ENCODE results near the gene PLXNA4. TPM values are rescaled to one million over a fixed set of nuclear protein-coding genes. Genes with fewer than 3 reads are reported as not detected.
"Not testable (repeated sequence)": the region's sequence is repeated elsewhere in the genome, so short reads cannot be mapped to it uniquely, and the experiment has no call there.

The PLXNA4 gene
- polyA plus RNA-seq, 3 donors from 2014 or later: 0.53 to 1.3 (median 0.56) TPM

DNA sequence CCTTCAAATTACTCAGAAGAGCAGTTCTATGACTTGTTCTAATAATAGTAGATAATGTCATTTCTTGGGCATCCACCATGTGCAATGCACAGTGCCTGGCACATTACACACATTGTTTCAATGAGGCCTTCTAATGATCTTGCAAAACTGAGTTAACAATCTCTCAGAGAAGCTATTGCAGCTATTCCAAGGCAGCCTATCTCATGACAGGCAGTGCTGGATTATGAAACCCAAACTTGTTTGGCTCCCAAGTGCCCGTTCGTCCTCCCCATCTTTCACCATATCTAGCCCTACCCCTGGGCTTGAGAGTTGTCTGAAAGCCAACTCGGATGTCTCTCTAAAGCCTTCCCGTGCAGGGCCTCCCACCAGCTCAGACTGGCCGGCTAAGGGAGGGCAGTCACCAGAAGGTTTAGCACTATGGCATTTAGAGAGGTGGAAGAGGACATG lies 405.1 kb downstream of the PLXNA4 start:
- Mint-ChIP-seq H3K27me3 (ENCODE audit: low read depth in 3 of 3) (peaks cover 0 to 2% (median 1%) of the 10 kb centered on the region in 3 donors), H3K4me1 (no peaks in the 10 kb centered on the region), H3K9me3 (no peaks in the 10 kb centered on the region), H3K36me3 (peaks cover 0 to 8% (median 0%) of the 10 kb centered on the region in 3 donors), H3K4me3 (no peak overlapping the region), H3K27ac (no peak overlapping the region)
- no peak for DNase-seq

DNA sequence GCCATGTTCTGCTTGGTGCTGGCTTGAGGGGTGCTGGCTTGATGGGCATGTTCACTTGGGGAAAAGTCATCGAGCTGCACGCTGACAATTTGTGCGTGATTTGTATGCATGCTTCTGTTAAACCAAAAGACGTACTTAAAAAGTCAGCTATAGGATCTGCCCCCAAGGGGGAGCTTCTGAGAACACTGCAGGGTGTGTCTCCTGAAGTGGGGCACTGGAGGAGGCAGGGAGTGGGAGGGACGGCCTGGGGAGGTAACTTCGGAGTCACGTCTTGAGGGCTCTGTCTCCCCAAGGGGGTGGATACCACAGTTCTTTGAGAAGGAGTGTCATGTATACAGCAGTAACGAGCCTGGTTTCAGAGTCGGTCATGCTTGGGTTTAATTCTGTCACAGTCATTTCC lies 406.5 kb downstream of the PLXNA4 start:
- no peak for DNase-seq
- Mint-ChIP-seq H3K27ac (no peak overlapping the region), H3K4me3 (no peak overlapping the region), H3K4me1 (no peaks in the 10 kb centered on the region), H3K9me3 (no peaks in the 10 kb centered on the region), H3K27me3 (ENCODE audit: low read depth in 3 of 3) (peaks cover 0 to 2% (median 1%) of the 10 kb centered on the region in 3 donors), H3K36me3 (peaks cover 0 to 4% (median 0%) of the 10 kb centered on the region in 3 donors)

DNA sequence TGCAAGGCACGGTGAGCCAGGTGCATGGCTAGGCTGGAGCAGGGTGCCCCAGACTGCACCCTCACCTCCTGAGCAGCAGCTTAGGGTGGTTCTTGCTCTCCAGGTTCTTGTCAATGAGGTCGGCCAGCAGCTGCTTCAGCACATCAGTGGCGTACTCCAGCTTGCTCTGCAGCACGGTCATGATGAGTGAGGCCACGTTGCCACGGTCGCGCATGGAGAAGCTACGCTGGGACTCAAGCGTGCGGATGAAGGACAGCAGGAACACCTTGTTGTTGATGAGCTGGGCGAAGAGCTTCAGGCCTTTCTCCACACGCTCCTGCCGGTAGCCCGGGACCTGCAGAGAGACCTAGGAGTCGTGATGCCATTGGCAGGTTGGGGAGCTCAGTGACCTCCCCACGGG lies 408.0 kb downstream of the PLXNA4 start:
- no peak for DNase-seq
- Mint-ChIP-seq H3K27ac (no peak overlapping the region), H3K4me3 (no peak overlapping the region), H3K9me3 (no peaks in the 10 kb centered on the region), H3K4me1 (no peaks in the 10 kb centered on the region), H3K36me3 (peaks cover 0 to 4% (median 0%) of the 10 kb centered on the region in 3 donors), H3K27me3 (ENCODE audit: low read depth in 3 of 3) (peaks cover 1 to 2% (median 2%) of the 10 kb centered on the region in 3 donors)

DNA sequence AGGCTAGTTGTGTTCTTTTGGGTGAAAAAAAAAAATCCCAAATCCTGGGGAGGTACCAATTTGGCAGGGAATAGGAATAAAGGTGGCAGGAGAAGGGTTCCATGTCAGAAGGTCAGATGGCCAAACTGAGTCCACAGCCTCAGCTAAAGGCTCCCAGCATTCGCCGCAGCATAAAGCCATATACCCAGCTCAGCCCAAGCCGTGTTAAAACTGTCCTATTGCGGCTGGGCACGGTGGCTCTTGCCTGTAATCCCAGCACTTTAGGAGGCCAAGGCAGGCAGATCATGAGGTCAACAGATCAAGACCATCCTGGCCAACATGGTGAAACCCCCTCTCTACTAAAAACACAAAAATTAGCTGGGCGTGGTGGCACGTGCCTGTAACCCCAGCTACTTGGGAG lies 410.6 kb downstream of the PLXNA4 start:
- not testable (repeated sequence) for H3K27me3 Mint-ChIP-seq (ENCODE audit: low read depth in 3 of 3); H3K4me1 Mint-ChIP-seq; DNase-seq; H3K9me3 Mint-ChIP-seq; H3K4me3 Mint-ChIP-seq; H3K27ac Mint-ChIP-seq; H3K36me3 Mint-ChIP-seq

DNA sequence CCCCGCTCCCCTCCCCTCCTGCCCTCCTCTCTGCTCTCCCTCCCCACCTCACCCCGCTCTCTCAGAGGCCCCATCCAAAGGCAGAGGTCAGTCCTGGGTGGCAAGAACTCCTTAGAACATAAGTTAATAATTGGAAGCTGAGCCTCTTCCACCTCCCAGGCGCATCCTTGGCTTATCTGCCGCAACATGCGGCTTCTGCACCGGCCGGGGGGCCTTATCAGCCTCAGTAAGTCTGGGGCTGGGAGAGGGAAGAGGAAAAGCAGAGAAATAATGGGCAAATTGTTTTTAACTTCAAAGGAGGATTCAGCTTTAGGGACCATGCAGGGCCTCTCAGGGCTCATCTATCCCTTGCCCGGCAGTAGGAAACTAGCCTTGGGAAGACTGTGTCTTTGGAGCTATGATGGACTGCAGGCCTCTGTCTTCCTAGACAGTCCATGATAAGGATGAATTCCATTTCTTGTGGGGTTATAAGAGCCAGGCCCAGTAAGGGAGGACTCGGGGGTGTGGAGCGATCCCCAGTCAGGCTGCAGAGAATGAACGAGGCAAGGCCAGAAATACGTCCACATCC lies 411.6 kb downstream of the PLXNA4 start:
- Mint-ChIP-seq H3K27me3 (ENCODE audit: low read depth in 3 of 3) (peaks cover 0 to 2% (median 2%) of the 10 kb centered on the region in 3 donors), H3K27ac (no peak overlapping the region), H3K4me3 (no peak overlapping the region), H3K9me3 (no peaks in the 10 kb centered on the region), H3K36me3 (peaks cover 0 to 7% (median 7%) of the 10 kb centered on the region in 3 donors), H3K4me1 (no peaks in the 10 kb centered on the region)
- no peak for DNase-seq

DNA sequence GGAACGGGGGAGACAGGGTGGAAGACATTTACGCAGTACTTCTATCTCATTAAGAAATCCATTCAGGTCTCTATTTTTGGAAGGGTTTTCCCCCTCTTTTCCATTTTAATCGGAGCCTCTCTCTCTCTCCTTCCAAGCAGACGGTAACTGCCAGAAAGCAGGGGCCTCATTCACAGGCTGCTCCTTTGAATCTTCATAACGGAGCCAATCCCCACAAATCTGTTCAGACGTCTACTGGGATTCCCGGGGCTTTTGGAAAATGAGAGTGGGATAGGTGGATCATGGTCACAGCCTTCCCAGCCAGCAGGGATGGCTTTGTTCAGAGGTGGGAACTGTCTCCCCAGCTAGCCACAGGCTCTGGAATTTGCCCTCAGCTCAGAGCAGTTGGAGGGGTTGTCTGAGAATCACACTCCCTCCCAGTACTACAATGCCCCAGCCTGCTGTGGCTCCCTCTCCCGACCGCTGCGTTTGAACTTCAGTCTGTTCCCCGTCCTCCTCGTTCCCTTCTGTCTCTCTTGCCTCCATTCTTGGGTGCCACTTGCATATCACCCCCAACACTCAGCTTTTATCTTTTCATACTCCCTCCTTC lies 413.6 kb downstream of the PLXNA4 start:
- Mint-ChIP-seq H3K36me3 (peaks cover 0 to 7% (median 4%) of the 10 kb centered on the region in 3 donors), H3K4me3 (no peak overlapping the region), H3K27me3 (ENCODE audit: low read depth in 3 of 3) (peaks cover 0 to 2% (median 2%) of the 10 kb centered on the region in 3 donors), H3K27ac (no peak overlapping the region), H3K9me3 (no peaks in the 10 kb centered on the region), H3K4me1 (no peaks in the 10 kb centered on the region)
- no peak for DNase-seq

DNA sequence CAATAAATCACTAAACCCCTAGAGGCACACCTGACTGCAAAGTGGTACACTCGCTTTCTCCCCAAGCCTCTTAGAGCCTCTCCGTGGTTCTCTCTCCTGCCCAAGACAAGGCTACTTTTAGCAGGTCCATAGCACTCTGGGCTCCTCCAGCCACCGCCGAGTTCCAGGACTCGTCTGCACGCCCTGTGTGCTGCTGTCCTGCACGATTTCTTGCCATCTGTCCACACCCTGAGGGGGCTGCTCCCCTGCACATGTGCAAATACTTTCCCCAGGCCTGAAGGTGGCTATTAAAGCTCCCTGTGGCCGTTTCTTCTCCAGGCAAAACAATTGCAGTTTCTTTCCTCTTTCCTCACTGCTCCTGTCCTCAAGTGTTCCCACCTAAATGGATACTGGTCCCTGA lies 414.3 kb downstream of the PLXNA4 start:
- no peak overlapping the region for H3K27ac Mint-ChIP-seq
- H3K9me3 Mint-ChIP-seq: no peaks in the 10 kb centered on the region

DNA sequence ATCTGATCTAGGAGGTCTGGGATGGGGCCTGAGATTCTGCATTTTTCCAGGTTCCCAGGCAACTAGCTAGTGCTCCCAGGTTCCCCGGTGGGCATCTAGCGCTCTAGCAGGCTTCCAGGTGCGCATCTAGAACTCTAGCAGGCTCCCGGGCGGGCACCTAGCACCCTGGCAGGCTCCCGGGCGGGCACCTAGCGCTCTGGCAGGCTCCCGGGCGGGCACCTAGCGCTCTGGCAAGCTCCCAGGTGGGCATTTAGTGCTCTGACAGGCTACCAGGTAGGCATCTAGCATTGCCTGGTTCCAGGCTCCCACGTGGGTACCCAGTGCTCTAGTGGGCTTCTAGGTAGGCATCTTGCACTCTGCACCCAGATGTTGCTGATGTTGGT lies 414.7 kb downstream of the PLXNA4 start:
- H3K9me3 Mint-ChIP-seq: no peaks in the 10 kb centered on the region
- H3K27me3 Mint-ChIP-seq (ENCODE audit: low read depth in 3 of 3): peaks cover 0 to 2% (median 0%) of the 10 kb centered on the region in 3 donors
- peaks cover 0 to 7% (median 3%) of the 10 kb centered on the region in 3 donors for H3K36me3 Mint-ChIP-seq
- no peak overlapping the region for H3K27ac Mint-ChIP-seq
- no peaks in the 10 kb centered on the region for H3K4me1 Mint-ChIP-seq
- DNase-seq: no peak
- no peak overlapping the region for H3K4me3 Mint-ChIP-seq

More for the DNA sequence above, 414.3 kb downstream of the PLXNA4 start:
- Mint-ChIP-seq H3K36me3 (peaks cover 0 to 7% (median 3%) of the 10 kb centered on the region in 3 donors), H3K27me3 (ENCODE audit: low read depth in 3 of 3) (peaks cover 0 to 2% (median 2%) of the 10 kb centered on the region in 3 donors), H3K4me1 (no peaks in the 10 kb centered on the region), H3K4me3 (no peak overlapping the region)
- no peak for DNase-seq

DNA sequence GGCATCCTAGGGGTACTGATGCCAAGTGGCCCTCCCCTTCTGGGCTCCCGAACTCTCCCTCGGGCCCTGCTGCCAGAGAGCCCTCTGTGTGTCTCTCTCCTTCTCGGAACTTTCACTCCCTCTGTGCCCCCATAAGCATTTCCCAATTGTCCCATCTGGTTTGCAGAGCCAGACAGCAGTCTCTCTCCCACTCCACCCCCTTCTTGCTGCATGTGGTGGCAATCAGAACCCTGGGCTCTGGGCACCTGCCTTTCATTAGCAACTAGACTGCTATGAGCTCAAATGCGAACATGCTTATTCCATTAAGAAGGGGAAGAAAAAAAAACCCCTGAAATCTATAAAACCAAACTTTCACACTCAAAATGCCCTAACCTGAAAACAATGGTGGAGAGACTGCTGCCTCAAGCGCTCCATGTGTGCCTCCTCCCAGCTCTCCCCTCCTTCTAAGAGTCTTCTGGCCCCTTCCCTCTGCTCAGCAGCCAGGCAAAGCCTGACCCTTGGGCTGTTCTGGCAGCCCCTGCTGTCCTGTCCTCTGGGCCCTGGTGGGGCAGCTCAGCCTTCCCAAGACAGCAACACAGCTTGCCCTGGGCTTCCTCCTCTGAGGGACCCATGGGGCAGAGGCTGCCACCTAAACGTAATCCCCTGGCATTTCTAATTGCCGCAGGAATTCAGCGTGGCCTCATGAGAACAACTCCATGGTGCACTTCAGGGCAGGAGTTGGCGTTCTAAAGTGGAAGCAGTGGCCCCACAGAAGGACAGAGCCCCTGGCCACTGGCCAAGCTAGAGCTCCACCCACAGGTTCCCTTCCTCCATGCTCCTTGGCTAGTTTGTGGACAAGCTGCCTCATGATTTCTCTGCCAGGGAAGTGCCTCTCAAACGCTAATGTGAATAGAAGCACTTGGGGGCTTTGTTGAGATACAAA lies 415.4 kb downstream of the PLXNA4 start:
- peaks cover 0 to 2% (median 0%) of the 10 kb centered on the region in 3 donors for H3K27me3 Mint-ChIP-seq (ENCODE audit: low read depth in 3 of 3)
- H3K4me3 Mint-ChIP-seq: no peak overlapping the region
- peaks cover 0 to 12% (median 8%) of the 10 kb centered on the region in 3 donors for H3K36me3 Mint-ChIP-seq
- H3K27ac Mint-ChIP-seq: no peak overlapping the region
- H3K4me1 Mint-ChIP-seq: no peaks in the 10 kb centered on the region
- no peaks in the 10 kb centered on the region for H3K9me3 Mint-ChIP-seq
- no peak for DNase-seq

DNA sequence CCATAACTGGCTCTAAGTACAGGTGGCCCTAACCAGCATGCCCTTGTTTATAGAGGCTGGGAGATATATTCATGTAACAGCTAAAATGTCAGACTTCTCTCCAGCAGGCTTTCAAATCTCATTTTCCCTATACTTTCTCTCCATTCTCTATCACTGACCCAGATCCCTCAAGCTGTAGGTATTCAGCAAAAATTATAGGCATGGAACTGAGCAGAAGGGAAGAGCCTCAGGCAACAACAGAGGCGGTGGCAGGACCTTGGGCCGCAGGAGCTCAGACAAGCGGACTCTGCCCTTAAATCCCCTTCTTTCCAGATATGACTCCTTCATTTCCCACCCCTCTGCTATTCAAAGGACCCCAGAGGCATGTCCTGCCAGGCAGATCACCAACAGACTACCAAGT lies 417.4 kb downstream of the PLXNA4 start:
- H3K27me3 Mint-ChIP-seq (ENCODE audit: low read depth in 3 of 3): peaks cover 0 to 3% (median 2%) of the 10 kb centered on the region in 3 donors
- DNase-seq: no peak
- no peaks in the 10 kb centered on the region for H3K4me1 Mint-ChIP-seq
- no peaks in the 10 kb centered on the region for H3K9me3 Mint-ChIP-seq
- peaks cover 0 to 13% (median 8%) of the 10 kb centered on the region in 3 donors for H3K36me3 Mint-ChIP-seq
- no peak overlapping the region for H3K27ac Mint-ChIP-seq
- no peak overlapping the region for H3K4me3 Mint-ChIP-seq

DNA sequence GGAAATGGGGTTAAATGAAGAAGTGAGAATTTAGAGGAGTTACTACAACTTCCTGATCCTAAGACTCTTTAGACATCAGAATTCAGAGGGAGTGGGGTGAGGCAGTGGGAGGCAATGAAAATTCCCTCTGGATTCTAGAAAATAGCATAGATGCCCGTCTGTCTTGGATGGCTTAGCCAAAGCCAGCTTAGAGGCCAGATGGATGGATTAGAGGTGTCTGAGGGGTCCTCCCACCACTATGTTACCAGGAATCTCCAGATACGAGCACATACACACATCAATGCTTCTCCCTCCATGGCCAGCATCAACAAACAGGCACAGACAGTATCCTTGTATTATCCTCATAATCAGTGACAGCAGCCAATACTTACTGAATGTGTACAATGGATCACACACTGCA lies 418.1 kb downstream of the PLXNA4 start:
- no peaks in the 10 kb centered on the region for H3K4me1 Mint-ChIP-seq
- no peak overlapping the region for H3K27ac Mint-ChIP-seq
- H3K27me3 Mint-ChIP-seq (ENCODE audit: low read depth in 3 of 3): peaks cover 0 to 3% (median under 1%) of the 10 kb centered on the region in 3 donors
- DNase-seq: no peak
- no peak overlapping the region for H3K4me3 Mint-ChIP-seq
- H3K9me3 Mint-ChIP-seq: no peaks in the 10 kb centered on the region
- peaks cover 0 to 13% (median 10%) of the 10 kb centered on the region in 3 donors for H3K36me3 Mint-ChIP-seq

DNA sequence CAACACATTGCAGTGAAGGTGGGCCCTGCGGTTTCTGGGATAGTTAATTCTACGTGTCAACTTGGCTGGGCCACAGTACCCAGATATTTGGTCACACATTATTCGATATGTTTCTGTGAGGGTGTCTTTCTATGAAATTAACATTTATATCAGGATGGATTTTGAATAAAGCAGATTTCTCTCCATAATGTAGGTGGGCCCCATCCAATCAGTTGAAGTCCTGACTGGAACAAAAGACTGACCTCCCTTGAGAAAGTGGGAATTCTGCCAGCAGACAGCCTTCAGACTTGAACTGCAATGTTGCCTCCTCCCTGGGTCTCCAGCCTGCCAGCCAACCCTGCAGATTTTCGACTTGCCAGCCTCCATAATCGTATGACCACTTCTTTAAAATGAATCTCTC lies 420.6 kb downstream of the PLXNA4 start:
- no peaks in the 10 kb centered on the region for H3K9me3 Mint-ChIP-seq
- no peak overlapping the region for H3K4me3 Mint-ChIP-seq
- DNase-seq: no peak
- peaks cover 0 to 4% (median 2%) of the 10 kb centered on the region in 3 donors for H3K27me3 Mint-ChIP-seq (ENCODE audit: low read depth in 3 of 3)
- no peaks in the 10 kb centered on the region for H3K4me1 Mint-ChIP-seq
- no peak overlapping the region for H3K27ac Mint-ChIP-seq
- peaks cover 0 to 18% (median 10%) of the 10 kb centered on the region in 3 donors for H3K36me3 Mint-ChIP-seq

DNA sequence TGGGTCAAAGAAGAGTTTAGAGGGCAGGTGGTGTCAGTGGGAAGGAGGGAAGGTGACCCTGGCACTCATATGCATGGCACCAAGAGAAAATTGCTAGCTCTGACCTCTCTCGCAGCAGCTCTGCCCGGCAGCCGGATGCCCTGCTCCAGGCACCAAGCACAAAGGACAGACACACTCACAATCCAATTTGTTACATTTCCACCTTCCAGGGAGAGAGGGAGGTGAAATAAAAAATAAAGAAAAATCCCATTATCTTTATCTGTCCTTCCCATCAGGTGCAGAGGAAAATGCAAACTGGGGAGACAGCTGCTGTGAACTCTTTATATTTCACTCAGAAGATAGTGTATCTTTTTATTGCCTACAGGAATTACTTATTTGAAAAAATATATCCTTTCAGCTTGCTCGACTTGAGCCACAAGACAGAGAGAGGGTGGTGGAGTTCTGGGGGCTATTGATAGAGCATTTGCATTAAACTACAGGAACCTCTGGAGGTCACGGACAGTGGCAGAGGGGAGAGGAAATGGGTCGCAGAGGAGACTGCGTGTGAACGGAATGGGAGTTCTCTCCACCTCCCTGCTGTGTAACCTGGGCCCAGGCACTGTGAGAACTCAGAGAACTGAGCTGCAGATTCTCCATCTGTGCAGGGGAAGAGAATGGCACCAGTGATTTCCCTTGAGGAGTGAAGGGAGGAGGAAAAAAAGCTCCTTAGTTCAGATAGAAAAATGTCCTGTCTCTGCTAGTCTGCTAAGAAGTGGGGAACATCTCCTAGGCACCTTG lies 421.4 kb downstream of the PLXNA4 start:
- no peak overlapping the region for H3K27ac Mint-ChIP-seq
- no peaks in the 10 kb centered on the region for H3K4me1 Mint-ChIP-seq
- DNase-seq: no peak
- H3K36me3 Mint-ChIP-seq: peaks cover 0 to 16% (median 7%) of the 10 kb centered on the region in 3 donors
- H3K9me3 Mint-ChIP-seq: no peaks in the 10 kb centered on the region
- no peak overlapping the region for H3K4me3 Mint-ChIP-seq
- peaks cover 0 to 6% (median 2%) of the 10 kb centered on the region in 3 donors for H3K27me3 Mint-ChIP-seq (ENCODE audit: low read depth in 3 of 3)

All from immature natural killer cell (primary cell).